OCI-LY7 (cell line): Measurements from ENCODE around the gene SLCO4C1.

ENCODE experiments used
- EZH2phosphoT487 ChIP-seq: fragments of 200-600 bp; sonication (generic); IDR thresholded peaks from 2 replicates; pipeline ENCODE4 v1.6.1; 2018; ENCODE audit warnings: low read depth, borderline replicate concordance, mild to moderate bottlenecking, mixed run types, antibody characterized with exemption, low read length, moderate library complexity, mixed read lengths
- TF ChIP-seq, protein P1 (sequence below): fragments of 200-600 bp; sonication (generic); conservative IDR thresholded peaks from 2 replicates; pipeline ENCODE4 v1.5.1; 2014; ENCODE audit warnings: mild to moderate bottlenecking, antibody characterized with exemption, low read length, moderate library complexity, mixed read lengths

DNA sequence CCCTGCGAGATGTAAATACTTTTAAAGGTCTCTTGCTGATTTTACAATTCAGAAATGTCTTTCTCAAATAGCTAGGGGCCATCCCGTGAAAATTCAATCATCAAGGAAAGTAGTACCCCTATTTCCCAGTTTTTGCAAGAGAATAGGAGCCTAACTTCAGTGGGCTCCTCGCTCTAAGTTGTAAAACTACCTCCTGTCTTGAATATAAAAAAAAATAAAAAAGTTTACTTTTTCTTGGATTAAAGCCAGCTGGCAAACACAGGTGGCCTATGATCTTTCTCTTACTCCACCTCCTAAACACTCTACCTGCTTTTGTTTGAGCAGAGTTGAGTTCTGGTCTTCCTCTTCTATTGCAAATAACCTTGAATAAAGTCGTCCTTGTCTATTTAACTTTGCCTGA is 79.4 kb downstream of the SLCO4C1 start:
- TF ChIP-seq, protein P1, sequence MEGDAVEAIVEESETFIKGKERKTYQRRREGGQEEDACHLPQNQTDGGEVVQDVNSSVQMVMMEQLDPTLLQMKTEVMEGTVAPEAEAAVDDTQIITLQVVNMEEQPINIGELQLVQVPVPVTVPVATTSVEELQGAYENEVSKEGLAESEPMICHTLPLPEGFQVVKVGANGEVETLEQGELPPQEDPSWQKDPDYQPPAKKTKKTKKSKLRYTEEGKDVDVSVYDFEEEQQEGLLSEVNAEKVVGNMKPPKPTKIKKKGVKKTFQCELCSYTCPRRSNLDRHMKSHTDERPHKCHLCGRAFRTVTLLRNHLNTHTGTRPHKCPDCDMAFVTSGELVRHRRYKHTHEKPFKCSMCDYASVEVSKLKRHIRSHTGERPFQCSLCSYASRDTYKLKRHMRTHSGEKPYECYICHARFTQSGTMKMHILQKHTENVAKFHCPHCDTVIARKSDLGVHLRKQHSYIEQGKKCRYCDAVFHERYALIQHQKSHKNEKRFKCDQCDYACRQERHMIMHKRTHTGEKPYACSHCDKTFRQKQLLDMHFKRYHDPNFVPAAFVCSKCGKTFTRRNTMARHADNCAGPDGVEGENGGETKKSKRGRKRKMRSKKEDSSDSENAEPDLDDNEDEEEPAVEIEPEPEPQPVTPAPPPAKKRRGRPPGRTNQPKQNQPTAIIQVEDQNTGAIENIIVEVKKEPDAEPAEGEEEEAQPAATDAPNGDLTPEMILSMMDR = no peak
- no peak for TF ChIP-seq EZH2phosphoT487
